Neuronal stem cell (in vitro differentiated cells): ENCODE data around the gene MTOR.

Experiments used
- DNase-seq: peaks from one replicate; pipeline ENCODE4 v3.0.0-alpha.2; 2013; ENCODE audit warnings: low spot score
- H2AFZ ChIP-seq: one replicate; pipeline ENCODE4 v1.6.1; 2013; ENCODE audit warnings: mild to moderate bottlenecking, low read length, inconsistent platforms
- H2AK5ac ChIP-seq: 2 replicates; pipeline ENCODE4 v1.6.1; 2013; ENCODE audit warnings: low read depth, mild to moderate bottlenecking, inconsistent platforms, low read length, moderate library complexity, mixed read lengths
- H2BK120ac ChIP-seq: 2 replicates; pipeline ENCODE4 v1.6.1; 2013; ENCODE audit warnings: low read depth, mild to moderate bottlenecking, inconsistent platforms, low read length, moderate library complexity, mixed read lengths
- H2BK12ac ChIP-seq: one replicate; pipeline ENCODE4 v1.6.1; 2013; ENCODE audit warnings: low read length, inconsistent platforms
- H2BK15ac ChIP-seq: 2 replicates; pipeline ENCODE4 v1.6.1; 2013; ENCODE audit warnings: mild to moderate bottlenecking, low read length, inconsistent platforms, mixed read lengths
- H2BK5ac ChIP-seq: one replicate; pipeline ENCODE4 v1.6.1; 2013; ENCODE audit warnings: inconsistent platforms, mild to moderate bottlenecking, low read length, moderate library complexity
- H3K14ac ChIP-seq: one replicate; pipeline ENCODE4 v1.6.1; 2013; ENCODE audit warnings: low read length, inconsistent platforms
- H3K18ac ChIP-seq: 2 replicates; pipeline ENCODE4 v1.6.1; 2013; ENCODE audit warnings: low read length, inconsistent platforms
- H3K23ac ChIP-seq: 2 replicates; pipeline ENCODE4 v1.6.1; 2013; ENCODE audit warnings: low read depth, mild to moderate bottlenecking, mixed read lengths, low read length, inconsistent platforms; ENCODE audit not compliant: poor library complexity
- H3K27ac ChIP-seq: replicated peaks from 3 replicates; pipeline ENCODE4 v1.5.1; 2013; ENCODE audit warnings: low read length, inconsistent platforms
- H3K27me3 ChIP-seq, 3 experiments: 2 replicates each; pipeline ENCODE4 v1.6.1; 2013; ENCODE audit warnings: low read length in 3 of 3, mild to moderate bottlenecking in 2 of 3, inconsistent platforms in 1 of 3, low read depth in 1 of 3, mixed read lengths in 1 of 3, moderate library complexity in 1 of 3; ENCODE audit not compliant: control insufficient read depth in 3 of 3, insufficient read depth in 3 of 3
- H3K36me3 ChIP-seq, 2 donors: replicated peaks in 1 of 2; 2 replicates each; pipeline ENCODE4 v1.6.1; 2013; ENCODE audit warnings: low read length in 2 of 2; ENCODE audit not compliant: control insufficient read depth in 2 of 2, insufficient read depth in 2 of 2
- H3K4ac ChIP-seq: 2 replicates; pipeline ENCODE4 v1.6.1; 2013; ENCODE audit warnings: inconsistent platforms, mild to moderate bottlenecking, low read length, moderate library complexity
- H3K4me1 ChIP-seq, 2 donors: 1 replicate in 1 of 2; 2 replicates in 1 of 2; pipeline ENCODE4 v1.6.1; 2013; ENCODE audit warnings: low read length in 2 of 2, low read depth in 1 of 2; ENCODE audit not compliant: control insufficient read depth in 2 of 2, insufficient read depth in 1 of 2
- H3K4me2 ChIP-seq: one replicate; pipeline ENCODE4 v1.6.1; 2013; ENCODE audit warnings: mild to moderate bottlenecking, low read length, inconsistent platforms; ENCODE audit not compliant: insufficient read depth, poor library complexity, severe bottlenecking
- H3K4me3 ChIP-seq, 2 donors: 2 replicates each; pipeline ENCODE4 v1.5.1; 2013; ENCODE audit warnings: low read length in 2 of 2, mild to moderate bottlenecking in 2 of 2, inconsistent platforms in 1 of 2, moderate library complexity in 1 of 2
- H3K79me1 ChIP-seq: one replicate; pipeline ENCODE4 v1.6.1; 2013; ENCODE audit warnings: low read depth, mild to moderate bottlenecking, inconsistent platforms, low read length, moderate library complexity
- H3K9ac ChIP-seq: one replicate; pipeline ENCODE4 v1.6.1; 2013; ENCODE audit warnings: mild to moderate bottlenecking, low read depth, low read length, inconsistent platforms; ENCODE audit not compliant: poor library complexity
- H3K9me3 ChIP-seq, 2 donors: replicated peaks in 1 of 2; 2 replicates each; pipeline versions ENCODE3 to v1.6.1; 2013; ENCODE audit warnings: low read length in 2 of 2, mild to moderate bottlenecking in 2 of 2, inconsistent platforms in 1 of 2, low read depth in 1 of 2, mixed read lengths in 1 of 2, moderate library complexity in 1 of 2; ENCODE audit not compliant: control insufficient read depth in 2 of 2, insufficient read depth in 1 of 2
- H4K8ac ChIP-seq: one replicate; pipeline ENCODE4 v1.6.1; 2013; ENCODE audit warnings: low read depth, mild to moderate bottlenecking, inconsistent platforms, low read length, moderate library complexity
- H4K91ac ChIP-seq: one replicate; pipeline ENCODE4 v1.6.1; 2013; ENCODE audit warnings: low read length, low read depth, mild to moderate bottlenecking, inconsistent platforms; ENCODE audit not compliant: poor library complexity
- WGBS, 2 donors: extraction: QIAGEN DNeasy Blood & Tissue Kit; methylation state at CpG; one replicate each; pipeline ENCODE4 v1.1.7; 2013; ENCODE audit warnings: missing lambda C conversion rate in 2 of 2, mixed read lengths in 1 of 2; ENCODE audit not compliant: insufficient read length in 2 of 2, insufficient replicate concordance in 1 of 2; ENCODE audit errors: extremely low coverage in 2 of 2; 5-methylcytosine and 5-hydroxymethylcytosine counted together

MTOR gene

GRCh38 chr1:11176081-11176706, 86.2 kb downstream of the MTOR start:
- Histone ChIP-seq H3K27ac (no peak overlapping the region), H3K23ac (no peak overlapping the region), H2BK5ac (no peak overlapping the region), H2BK12ac (no peak overlapping the region), H4K8ac (no peak overlapping the region), H3K79me1 (no peaks in the 10 kb centered on the region), H3K4me3 (no peak overlapping the region), H3K4ac (no peak overlapping the region), H3K36me3 (peaks cover 0 to 37% of the 10 kb centered on the region in 2 donors), H3K14ac (peak overlapping the region; percentile 67), H3K27me3 (no peaks in the 10 kb centered on the region), H2BK15ac (no peak overlapping the region), H3K4me1 (peaks cover 0 to 39% of the 10 kb centered on the region in 2 donors), H2AFZ (no peak overlapping the region), H3K4me2 (no peak overlapping the region), H3K9ac (no peak overlapping the region), H3K9me3 (no peaks in the 10 kb centered on the region), H2AK5ac (no peak overlapping the region), H4K91ac (no peak overlapping the region), H3K18ac (peak overlapping the region; percentile 60), H2BK120ac (no peak overlapping the region)
- WGBS, 2 donors, result no CpG with 5 or more reads among the region's 11 CpGs
- DNase-seq, result no peak

- H3K27me3 ChIP-seq, result no peaks in the 10 kb centered on the region
- H2AK5ac ChIP-seq, result no peak overlapping the region
- H3K14ac ChIP-seq, result no peak overlapping the region
- no peak overlapping the region for H3K23ac ChIP-seq
- no peak overlapping the region for H2AFZ ChIP-seq
- no peaks in the 10 kb centered on the region for H3K79me1 ChIP-seq
- no CpG with 5 or more reads among the region's 10 CpGs for WGBS, 2 donors
- H2BK15ac ChIP-seq, result no peak overlapping the region
- peaks cover 0 to 32% of the 10 kb centered on the region in 2 donors for H3K36me3 ChIP-seq
- H2BK120ac ChIP-seq, result no peak overlapping the region
- no peak overlapping the region for H3K4ac ChIP-seq
- no peak overlapping the region for H2BK5ac ChIP-seq
- no peak for DNase-seq
- H3K4me1 ChIP-seq, result peaks cover 0 to 39% of the 10 kb centered on the region in 2 donors
- no peak overlapping the region for H4K8ac ChIP-seq
- H3K9me3 ChIP-seq, result no peaks in the 10 kb centered on the region
- no peak overlapping the region for H3K4me3 ChIP-seq
- H3K18ac ChIP-seq, result no peak overlapping the region
- no peak overlapping the region for H3K27ac ChIP-seq
- no peak overlapping the region for H2BK12ac ChIP-seq
- H4K91ac ChIP-seq, result no peak overlapping the region
- H3K4me2 ChIP-seq, result no peak overlapping the region
- H3K9ac ChIP-seq, result no peak overlapping the region
Observed at GRCh38 chr1:11175461-11175860, 86.9 kb downstream of the MTOR start.

- Histone ChIP-seq H2BK5ac (no peak overlapping the region), H3K23ac (no peak overlapping the region), H3K27ac (no peak overlapping the region), H2BK120ac (no peak overlapping the region), H3K4ac (no peak overlapping the region), H3K4me2 (no peak overlapping the region), H3K36me3 (peaks cover 2 to 22% of the 10 kb centered on the region in 2 donors), H3K9ac (no peak overlapping the region), H3K27me3 (no peaks in the 10 kb centered on the region), H3K18ac (no peak overlapping the region), H3K9me3 (no peaks in the 10 kb centered on the region), H2BK15ac (no peak overlapping the region), H3K4me3 (no peak overlapping the region), H2AK5ac (no peak overlapping the region), H4K8ac (no peak overlapping the region), H3K4me1 (peaks cover 0 to 34% of the 10 kb centered on the region in 2 donors), H2BK12ac (no peak overlapping the region), H2AFZ (no peak overlapping the region), H3K79me1 (no peaks in the 10 kb centered on the region), H3K14ac (no peak overlapping the region), H4K91ac (no peak overlapping the region)
- no CpG with 5 or more reads among the region's 7 CpGs for WGBS, 2 donors
- no peak for DNase-seq
Observed at GRCh38 chr1:11174261-11174942, 87.9 kb downstream of the MTOR start.

- Histone ChIP-seq H3K4me1 (peaks cover 0 to 9% of the 10 kb centered on the region in 2 donors), H3K9ac (no peak overlapping the region), H2BK120ac (no peak overlapping the region), H3K18ac (no peak overlapping the region), H4K91ac (no peak overlapping the region), H3K14ac (no peak overlapping the region), H3K36me3 (peaks cover 6 to 18% of the 10 kb centered on the region in 2 donors), H4K8ac (no peak overlapping the region), H2AFZ (no peak overlapping the region), H3K4me2 (no peak overlapping the region), H3K27ac (no peak overlapping the region), H3K79me1 (no peaks in the 10 kb centered on the region), H2BK5ac (no peak overlapping the region), H2BK12ac (no peak overlapping the region), H3K27me3 (no peaks in the 10 kb centered on the region), H3K4ac (no peak overlapping the region), H3K9me3 (no peaks in the 10 kb centered on the region), H2AK5ac (no peak overlapping the region), H3K4me3 (no peak overlapping the region), H3K23ac (no peak overlapping the region), H2BK15ac (no peak overlapping the region)
- WGBS, 2 donors, result no CpG with 5 or more reads among the region's 2 CpGs
- no peak for DNase-seq
Observed at GRCh38 chr1:11170102-11170501, 92.2 kb downstream of the MTOR start.
